Fibroblast of skin of right quadriceps (primary cell): ENCODE results near the gene DMXL2.
"Not testable (repeated sequence)": the region's sequence is repeated elsewhere in the genome, so short reads cannot be mapped to it uniquely, and the experiment has no call there.

Source experiments
- DNase-seq: peaks from one replicate; pipeline ENCODE4 v3.0.0-alpha.2; 2013

The DMXL2 gene

DNA sequence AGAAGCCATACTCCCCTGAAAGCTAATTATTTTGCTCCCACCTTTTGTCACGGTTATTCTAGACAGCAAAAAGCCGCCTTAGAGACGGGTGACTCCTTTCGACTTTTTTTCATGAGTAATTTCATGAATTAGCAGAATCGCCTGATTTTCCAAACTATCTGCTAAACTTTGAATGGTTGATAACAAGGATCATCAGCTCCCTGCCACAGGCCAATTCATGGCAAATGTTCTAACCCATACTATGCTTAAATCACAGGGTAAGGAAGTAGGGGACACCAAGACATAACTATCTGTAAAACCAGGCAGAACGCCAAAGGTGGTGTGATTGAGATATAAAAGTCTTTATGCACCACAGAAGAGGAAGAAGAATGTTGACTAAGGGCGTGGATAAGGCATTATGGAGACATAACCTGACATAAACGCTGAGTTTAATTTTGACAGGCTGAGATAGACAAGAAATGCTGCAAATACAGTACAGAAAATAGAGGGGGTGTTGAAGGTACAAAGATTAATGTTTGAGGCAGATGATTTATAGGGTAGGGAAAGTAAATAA is 891 bp upstream of the DMXL2 start:
- peak; percentile 9 for DNase-seq

GRCh38 chr15:51621936-51622603 is 501 bp downstream of the DMXL2 start:
- peak; percentile 45 for DNase-seq

GRCh38 chr15:51621155-51621765 is 1.3 kb downstream of the DMXL2 start:
- no peak for DNase-seq

- no peak for DNase-seq
Measured at GRCh38 chr15:51620641-51621040, 1.9 kb downstream of the DMXL2 start.

DNA sequence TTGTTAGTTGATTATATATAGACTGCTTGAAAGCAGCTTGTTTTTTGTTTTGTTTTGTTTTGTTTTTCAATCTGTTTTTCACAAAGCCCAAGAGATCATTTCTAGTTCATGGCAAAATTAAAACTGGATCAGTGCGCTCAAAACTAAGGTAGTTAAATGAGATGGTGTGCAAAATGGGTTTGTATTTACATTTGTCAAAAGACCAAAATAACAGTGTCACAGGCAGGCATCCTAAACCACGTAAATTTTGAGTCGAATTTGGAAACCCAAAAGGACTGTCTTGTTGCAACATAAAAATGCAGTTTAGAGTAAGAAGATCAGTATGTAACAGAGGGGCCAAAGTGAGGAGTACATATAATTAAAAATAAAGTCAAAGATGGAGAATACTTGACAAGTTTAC is 2.4 kb downstream of the DMXL2 start:
- no peak for DNase-seq

DNA sequence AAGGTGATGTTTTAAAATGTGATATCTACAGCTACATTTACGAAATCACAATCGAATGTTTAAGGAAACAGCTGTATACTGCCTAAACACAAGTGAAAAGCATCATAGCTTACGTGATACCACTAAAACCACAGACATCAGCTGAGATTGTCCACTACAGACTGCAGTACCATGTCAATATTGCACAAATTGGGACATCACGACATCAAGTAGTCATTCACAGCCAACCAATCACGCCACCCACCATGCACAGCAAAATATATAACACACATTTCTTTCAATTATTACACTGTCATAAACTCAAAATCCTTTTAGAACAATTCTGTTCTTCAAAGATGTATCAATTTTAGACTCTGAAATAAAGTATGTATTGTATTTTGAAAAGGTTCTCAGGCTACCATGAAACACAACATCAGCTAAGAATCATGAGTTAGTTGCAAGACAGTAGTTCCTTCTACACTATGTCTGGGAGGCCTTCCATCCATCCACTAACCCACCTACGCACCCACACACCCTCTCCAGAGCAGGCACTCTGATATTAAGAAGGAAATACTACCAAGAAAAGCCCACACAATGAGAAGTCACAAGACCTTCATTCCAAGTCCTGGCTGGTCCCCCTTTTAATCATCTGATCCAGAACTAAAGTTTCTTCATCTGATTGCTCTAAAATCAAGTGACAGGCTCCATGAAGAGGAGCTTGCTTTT is 3.1 kb downstream of the DMXL2 start:
- DNase-seq, result no peak

- DNase-seq, result no peak
Measured at GRCh38 chr15:51617886-51618285, 4.7 kb downstream of the DMXL2 start.

DNA sequence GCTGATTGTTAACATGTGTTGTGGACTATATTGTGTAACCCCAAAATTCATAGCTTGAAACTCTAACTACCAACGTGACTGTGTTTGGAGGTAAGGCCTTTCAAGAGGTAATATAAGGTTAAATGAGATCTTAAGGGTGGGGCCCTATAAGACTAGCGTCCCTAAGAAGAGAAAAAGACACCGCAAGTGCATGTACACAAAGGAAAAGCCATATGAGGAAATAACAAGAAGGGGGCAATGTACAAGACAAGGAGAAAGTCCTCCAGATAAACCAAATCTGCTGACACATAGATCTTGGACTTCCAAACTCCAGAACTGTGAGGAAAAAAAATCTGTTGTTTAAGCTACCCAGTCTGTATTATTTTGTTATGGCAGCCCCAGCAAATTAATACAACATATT is 8.6 kb downstream of the DMXL2 start:
- no peak for DNase-seq

DNA sequence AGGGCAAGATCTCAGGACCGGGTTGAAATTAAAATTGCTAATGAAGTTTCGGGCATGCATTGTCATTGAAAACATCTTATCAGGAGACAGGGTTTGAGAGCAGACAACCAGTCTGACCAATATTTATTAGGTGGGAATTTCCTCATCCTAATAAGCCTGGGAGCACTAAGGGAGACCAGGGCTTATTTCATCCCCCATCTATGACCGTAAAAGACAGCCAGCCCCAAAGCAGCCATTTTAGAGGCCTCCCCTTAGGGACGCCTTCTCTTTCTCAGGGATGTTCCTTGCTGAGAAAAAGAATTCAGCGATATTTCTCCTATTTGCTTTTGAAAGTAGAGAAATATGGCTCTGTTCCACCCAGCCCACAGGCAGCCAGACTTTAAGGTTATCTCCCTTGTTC is 9.9 kb downstream of the DMXL2 start:
- DNase-seq, result not testable (repeated sequence)

- DNase-seq, result not testable (repeated sequence)
Measured at GRCh38 chr15:51603462-51603948, 19.1 kb downstream of the DMXL2 start.

- DNase-seq, result no peak
Measured at GRCh38 chr15:51603002-51603401, 19.6 kb downstream of the DMXL2 start.

DNA sequence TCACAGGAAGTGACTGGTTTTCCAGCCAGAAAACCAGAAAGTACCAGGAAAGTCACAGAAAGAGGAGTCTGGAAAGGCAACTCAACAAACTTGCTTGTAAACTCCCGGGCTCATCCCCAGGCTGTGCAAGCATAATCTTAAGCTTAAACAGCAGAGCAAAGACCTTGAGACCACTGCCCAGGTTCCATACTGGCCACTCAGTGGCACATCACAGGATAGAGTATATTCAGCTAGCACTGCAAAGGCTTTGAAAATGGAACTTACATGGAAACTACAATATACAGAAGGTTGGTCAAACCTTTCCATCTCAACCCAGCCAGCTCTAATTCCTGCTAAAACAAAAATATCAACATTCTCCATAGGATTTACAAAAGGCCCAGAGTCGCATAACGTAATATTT is 20.1 kb downstream of the DMXL2 start:
- DNase-seq, result no peak

GRCh38 chr15:51601801-51602200 is 20.8 kb downstream of the DMXL2 start:
- DNase-seq, result no peak

DNA sequence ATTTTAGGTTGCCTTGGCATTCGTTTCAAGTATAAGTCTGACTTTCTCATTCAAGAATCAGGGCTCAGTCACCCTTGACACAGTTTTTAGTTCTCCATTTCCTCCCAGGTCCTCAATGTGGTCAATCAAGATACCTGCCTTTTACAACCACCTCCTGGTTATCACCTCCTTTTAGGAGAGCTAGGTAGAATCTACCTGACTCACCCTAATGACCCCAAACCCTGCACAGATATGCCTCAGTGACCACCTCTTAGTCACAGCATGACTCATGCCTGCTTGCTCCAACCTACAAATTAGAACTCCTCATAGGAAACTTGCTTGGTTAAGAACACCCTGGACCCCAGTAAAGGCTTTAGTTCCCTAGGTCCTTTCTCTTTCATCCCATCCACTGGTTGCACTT is 22.5 kb downstream of the DMXL2 start:
- DNase-seq, result peak; percentile 7

- no peak for DNase-seq
Measured at GRCh38 chr15:51589881-51590568, 32.5 kb downstream of the DMXL2 start.

- no peak for DNase-seq
Measured at GRCh38 chr15:51588966-51589365, 33.6 kb downstream of the DMXL2 start.

DNA sequence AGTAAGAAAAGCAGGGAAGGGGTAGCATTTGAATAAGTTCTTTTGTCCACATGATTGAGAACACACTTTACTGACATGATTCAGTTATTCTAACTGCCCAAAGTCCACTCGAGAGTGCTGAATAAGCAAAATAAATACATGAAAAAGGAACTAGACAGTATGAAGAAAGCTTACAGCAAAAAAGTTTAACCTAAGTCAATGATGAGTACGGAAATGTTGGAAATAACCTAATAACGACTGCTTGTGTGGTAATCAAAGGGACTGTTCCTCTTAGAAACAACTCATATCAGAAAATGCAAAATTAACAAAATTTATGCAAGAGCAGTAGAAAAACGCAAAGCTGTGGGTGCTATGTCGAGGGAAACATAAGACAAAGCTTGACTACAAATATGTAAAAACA is 36.6 kb downstream of the DMXL2 start:
- DNase-seq, result no peak

DNA sequence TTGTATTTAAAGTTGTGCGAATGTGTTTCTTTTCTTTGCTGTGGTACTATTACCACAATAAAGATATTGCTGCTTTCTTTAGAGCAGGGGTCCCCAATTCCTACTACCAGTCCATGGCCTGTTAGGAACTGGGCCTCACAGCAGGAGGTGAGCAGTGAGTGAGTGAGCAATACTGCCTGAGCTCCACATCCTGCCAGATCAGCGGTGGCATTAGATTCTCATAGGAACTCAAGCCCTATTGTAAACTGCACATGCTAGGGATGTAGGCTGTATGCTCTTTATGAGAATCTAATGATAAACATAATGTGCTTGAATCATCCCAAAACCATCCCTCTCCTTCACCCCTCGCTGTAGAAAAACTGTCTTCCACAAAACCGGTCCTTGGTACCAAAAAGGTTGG is 41.6 kb downstream of the DMXL2 start:
- DNase-seq, result no peak

DNA sequence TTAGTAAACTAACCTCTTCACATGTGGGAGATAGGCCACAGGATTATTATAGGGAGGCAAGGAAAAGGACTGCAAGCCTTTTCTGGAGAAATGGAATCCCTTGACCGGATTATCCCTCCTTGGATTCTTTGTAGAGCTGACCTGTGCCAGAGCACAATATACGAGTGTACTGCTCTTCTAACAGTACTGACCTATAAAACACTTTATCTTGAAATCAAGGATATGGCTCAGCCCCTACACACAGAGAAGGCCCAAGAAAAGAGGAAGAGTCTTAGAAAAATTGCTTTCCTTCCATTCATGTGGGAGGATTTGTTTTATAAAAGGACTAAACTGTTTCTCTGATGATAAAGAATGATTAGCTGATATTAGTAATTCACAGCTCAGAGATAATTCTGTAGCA is 42.2 kb downstream of the DMXL2 start:
- no peak for DNase-seq

DNA sequence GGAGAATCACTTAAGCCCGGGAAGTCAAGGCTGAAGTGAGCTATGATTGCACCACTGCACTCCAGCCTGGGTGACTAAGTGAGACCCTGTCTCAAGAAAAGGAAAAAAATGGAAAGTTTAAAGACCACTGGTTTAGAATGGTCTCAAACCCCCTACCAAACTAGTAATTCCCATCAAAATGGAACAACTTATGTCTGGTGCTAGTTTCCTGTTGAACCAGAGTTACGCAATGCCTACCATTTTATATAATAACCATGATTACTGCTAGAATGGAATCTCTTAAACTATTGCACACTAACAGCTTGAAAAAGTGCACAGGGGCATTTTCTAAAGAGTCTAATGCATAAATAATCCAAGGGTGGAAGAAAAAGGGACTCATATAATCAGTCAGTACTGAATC is 43.6 kb downstream of the DMXL2 start:
- DNase-seq, result peak; percentile 3

DNA sequence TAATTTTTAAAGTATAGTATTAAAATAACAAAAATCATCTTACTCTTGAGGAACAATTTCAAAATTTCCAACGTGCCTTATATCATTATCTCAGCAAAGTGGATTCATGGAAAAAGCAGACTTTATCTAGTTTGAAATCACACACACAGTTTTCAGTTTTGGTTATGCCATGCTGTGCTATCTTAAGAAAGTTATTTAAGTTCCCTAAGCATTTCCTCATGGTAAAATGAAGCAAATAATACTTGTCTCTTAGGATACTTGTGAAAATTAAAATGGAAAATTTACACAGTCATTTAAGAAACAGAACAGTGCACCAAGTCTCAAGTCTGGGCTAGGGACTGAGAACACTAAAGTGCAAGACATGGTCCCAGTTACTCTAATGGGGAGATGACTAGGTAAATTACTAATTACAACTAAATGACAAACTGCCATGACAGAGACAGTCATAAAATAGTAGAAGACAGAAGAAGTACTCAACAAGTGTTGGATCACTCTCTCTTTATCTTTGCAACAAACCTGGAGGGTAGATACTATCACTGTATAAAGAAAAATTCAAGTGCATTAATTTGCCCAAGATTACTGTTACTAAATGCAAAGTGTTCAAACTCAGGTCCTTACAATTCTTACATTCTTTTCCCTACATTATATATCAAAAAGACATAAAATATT is 44.8 kb downstream of the DMXL2 start:
- DNase-seq, result no peak

DNA sequence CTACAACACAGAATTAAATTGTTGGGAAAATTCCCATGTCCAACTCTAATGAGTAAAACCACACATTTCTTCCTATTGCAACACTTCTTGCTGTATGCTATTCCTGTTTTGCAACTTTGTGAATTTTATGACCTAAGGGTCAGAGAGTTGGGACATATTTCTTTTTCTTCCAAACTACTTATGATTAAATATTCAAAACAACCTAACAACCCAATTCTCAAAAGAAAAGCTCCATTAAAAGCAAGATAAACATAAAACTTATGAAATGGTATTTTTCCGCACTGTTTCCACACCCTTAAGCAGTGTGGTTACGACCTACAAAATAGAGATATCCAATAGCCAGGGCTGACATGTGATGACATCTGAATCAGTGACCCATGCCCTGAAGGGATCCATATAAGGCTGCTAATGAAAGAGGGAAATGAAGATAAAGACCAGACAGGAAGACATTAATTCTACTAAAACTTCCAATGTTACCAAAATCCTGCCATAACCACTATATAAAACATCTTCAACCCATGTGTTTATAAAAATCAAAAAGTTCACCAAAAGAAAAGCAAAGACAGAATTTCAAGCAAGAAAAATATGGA is 45.6 kb downstream of the DMXL2 start:
- peak; percentile 75 for DNase-seq
